K562 (cell line): Measurements from ENCODE around the gene INKA2. TPM values are rescaled to one million over a fixed set of nuclear protein-coding genes. Genes with fewer than 3 reads are reported as not detected.

Source experiments
- ATAC-seq: fragments of 200-7000 bp; cut with Tn5 transposase; 3 replicates; pipeline ENCODE4 v1.9.1; 2020; ENCODE audit warnings: moderate library complexity
- BruUV-seq: library from RNA; stranded (reverse); fragments of 400-500 nt; replicated peaks from 2 replicates; lab custom pipeline; 2021; lab: Mats Ljungman, UMichigan
- CTCF ChIA-PET: fragments of 300-600 bp; formaldehyde crosslinking; extraction: SDS; loops from one replicate; lab custom pipeline; 2021; ENCODE audit warnings: low intra/inter-chr PET ratio; lab: Yijun Ruan, JAX
- POLR2A ChIA-PET: fragments of 300-600, 350-650 bp; sonication (Branson Sonifier 250); formaldehyde crosslinking; extraction: SDS; loops from one replicate; lab custom pipeline; 2021; ENCODE audit warnings: antibody characterized with exemption, inconsistent platforms; lab: Yijun Ruan, JAX
- DNase-seq, 4 experiments: peaks; one replicate each; pipeline versions ENCODE4 v3.0.0 to v3.0.0-alpha.2; 2011 to 2018; ENCODE audit warnings: low spot score in 3 of 4, mixed read lengths in 3 of 4; ENCODE audit errors: extremely low read depth in 1 of 4
- FAIRE-seq: peaks from 2 replicates; lab custom pipeline; 2011; peaks lifted over from hg19 to GRCh38; lab: Jason Lieb, UNC
- H2AFZ ChIP-seq: 2 replicates; pipeline ENCODE4 v1.6.0; 2011; ENCODE audit warnings: low read depth, low read length, control low read depth, inconsistent platforms
- H3K27ac ChIP-seq: fragments of 200-600 bp; 3 replicates; pipeline ENCODE4 v1.8.0; 2011; ENCODE audit warnings: low read depth, mild to moderate bottlenecking, control low read depth, inconsistent platforms, low read length, moderate library complexity, mixed read lengths; ENCODE audit errors: extremely low read depth
- H3K27me3 ChIP-seq, 2 experiments: fragments of 300-600 bp in 1 of 2; 2 replicates in 1 of 2; 3 replicates in 1 of 2; pipeline versions ENCODE4 v1.6.0 to v1.8.0; 2011; ENCODE audit warnings: inconsistent platforms in 2 of 2, low read length in 2 of 2, mild to moderate bottlenecking in 1 of 2, mixed read lengths in 1 of 2, moderate library complexity in 1 of 2; ENCODE audit not compliant: control insufficient read depth in 2 of 2, insufficient read depth in 2 of 2
- H3K36me3 ChIP-seq: fragments of 300-600 bp; 3 replicates; pipeline ENCODE4 v1.8.0; 2011; ENCODE audit warnings: mild to moderate bottlenecking, low read length, inconsistent platforms; ENCODE audit not compliant: control insufficient read depth, insufficient read depth
- H3K4me1 ChIP-seq, 2 experiments: fragments of 200-600 bp in 1 of 2; replicated peaks in 1 of 2; 2 replicates in 1 of 2; 3 replicates in 1 of 2; pipeline versions ENCODE4 v1.5.1 to v1.8.0; 2011; ENCODE audit warnings: inconsistent platforms in 2 of 2, low read length in 2 of 2, mild to moderate bottlenecking in 1 of 2, mixed read lengths in 1 of 2, moderate library complexity in 1 of 2; ENCODE audit not compliant: control insufficient read depth in 2 of 2, insufficient read depth in 2 of 2
- H3K4me2 ChIP-seq: 2 replicates; pipeline ENCODE4 v1.6.1; 2011; ENCODE audit warnings: low read length, control low read depth, inconsistent platforms, mixed read lengths; ENCODE audit not compliant: insufficient read depth
- H3K4me3 ChIP-seq: fragments of 200-600 bp; sonication (generic), shearing (Covaris generic); 2 replicates; pipeline ENCODE4 v1.5.1; 2016; ENCODE audit warnings: control low read depth, inconsistent platforms
- H3K79me2 ChIP-seq: fragments of 200-600 bp; 3 replicates; pipeline ENCODE4 v1.8.0; 2011; ENCODE audit warnings: low read length, inconsistent platforms; ENCODE audit not compliant: control insufficient read depth, insufficient read depth
- H3K9ac ChIP-seq, 2 experiments: 2 replicates each; pipeline versions ENCODE4 v1.6.0 to v1.6.1; 2011; ENCODE audit warnings: low read depth in 2 of 2, low read length in 2 of 2, control low read depth in 1 of 2, inconsistent platforms in 1 of 2, mild to moderate bottlenecking in 1 of 2, mixed read lengths in 1 of 2; ENCODE audit not compliant: insufficient read depth in 1 of 2
- H3K9me1 ChIP-seq: one replicate; pipeline ENCODE4 v1.6.0; 2011; ENCODE audit warnings: inconsistent platforms, mild to moderate bottlenecking, low read length, moderate library complexity; ENCODE audit not compliant: control insufficient read depth, insufficient read depth
- H3K9me3 ChIP-seq: replicated peaks from 2 replicates; pipeline ENCODE4 v1.5.1; 2011; ENCODE audit warnings: low read depth, low read length, inconsistent platforms; ENCODE audit not compliant: control insufficient read depth, insufficient read depth
- H4K20me1 ChIP-seq: replicated peaks from 2 replicates; pipeline ENCODE4 v1.6.1; 2011; ENCODE audit warnings: low read length, inconsistent platforms, mixed read lengths; ENCODE audit not compliant: control insufficient read depth, insufficient read depth
- DIDO1 ChIP-seq: fragments of 450-650 bp; IDR thresholded peaks from 2 replicates; pipeline ENCODE4 v1.6.1; 2016; ENCODE audit warnings: low read depth, missing biosample characterization, missing genetic modification characterization
- EWSR1 ChIP-seq: fragments of 450-650 bp; IDR thresholded peaks from 2 replicates; pipeline ENCODE4 v1.6.1; 2018; ENCODE audit warnings: borderline replicate concordance, mild to moderate bottlenecking, low read depth, moderate library complexity; ENCODE audit not compliant: partially characterized antibody
- POLR2G ChIP-seq: fragments of 200-400 bp; formaldehyde crosslinking; IDR thresholded peaks from 2 replicates; pipeline ENCODE4 v1.6.1; 2017; ENCODE audit warnings: low read depth, mild to moderate bottlenecking, antibody characterized with exemption, low read length, moderate library complexity
- WGBS: fragments of 100-300 bp; shearing (Covaris generic); methylation state at CpG from one replicate; pipeline ENCODE4 v1.1.6; 2016; ENCODE audit warnings: low coverage, mixed read lengths; ENCODE audit not compliant: insufficient coverage; ENCODE audit errors: missing lambda C conversion rate; 5-methylcytosine and 5-hydroxymethylcytosine counted together
- in situ Hi-C: fragments of 300-500 bp; cut with MboI; formaldehyde crosslinking; loops from 4 replicates; pipeline ENCODE4 v1.15.0; 2018; ENCODE audit warnings: inconsistent platforms, mixed read lengths
- intact Hi-C: fragments of 100-400 bp; cut with micrococcal nuclease; formaldehyde crosslinking; loops from 2 replicates; pipeline ENCODE4 v1.14.2; 2022
- polyA plus RNA-seq, 8 experiments: library from polyadenylated mRNA; depleted of rRNA in 4 of 8; stranded (reverse) in 5 of 8; unstranded in 3 of 8; fragments of >200 nt; fragmentation: Nextera tagmentation in 2 of 8; fragmentation: Illumina TruSeq in 1 of 8; extraction: Ambion mirVana in 2 of 8; extraction: Trizol in 1 of 8; gene quantifications; 2 replicates each; pipeline versions ENCODE4 v1.2.1 to v1.2.3, GENCODE V29; 2011 to 2014; ENCODE audit warnings: inconsistent platforms in 1 of 8, missing spikeins in 1 of 8
- total RNA-seq, 7 experiments: library from RNA; depleted of rRNA in 6 of 7; stranded (reverse); fragments of >200 nt in 6 of 7; fragmentation: Illumina TruSeq in 2 of 7; extraction: Trizol in 2 of 7; gene quantifications; 2 replicates each; pipeline versions ENCODE4 v1.2.1 to v1.2.3, GENCODE V29; 2011 to 2021; ENCODE audit warnings: low replicate concordance in 1 of 7
- TF ChIP-seq, protein P1 (sequence below): sonication (generic); formaldehyde crosslinking; IDR thresholded peaks from 2 replicates; pipeline ENCODE4 v1.5.0; 2020; ENCODE audit warnings: missing genetic modification reagents
- TF ChIP-seq, protein P2 (sequence below): sonication (generic); formaldehyde crosslinking; IDR thresholded peaks from 2 replicates; pipeline ENCODE4 v1.9.0; 2022; ENCODE audit warnings: mild to moderate bottlenecking, missing genetic modification reagents
- TF ChIP-seq, protein P3 (sequence below), 3 experiments: fragments of 200-800 bp in 1 of 3; sonication (Bioruptor generic) in 1 of 3; sonication (generic) in 1 of 3; formaldehyde crosslinking in 1 of 3; IDR thresholded peaks; 2 replicates each; pipeline versions ENCODE4 v1.6.1 to v1.8.0; 2016 to 2022; ENCODE audit warnings: mild to moderate bottlenecking in 2 of 3, missing compliant biosample characterization in 2 of 3, missing genetic modification characterization in 2 of 3, missing genetic modification reagents in 1 of 3
- TF ChIP-seq, protein P4 (sequence below): fragments of 200-800 bp; sonication (Bioruptor generic); IDR thresholded peaks from 2 replicates; pipeline ENCODE4 v1.6.1; 2017; ENCODE audit warnings: missing genetic modification characterization, missing compliant biosample characterization

The INKA2 gene
- total and polyA plus RNA-seq, 9 of the 15 experiments (the other 6 are each of a cell fraction or from before 2014, with no cell fraction given) = 0.04 to 1.4 (median 0.26) TPM; not detected in 1

DNA sequence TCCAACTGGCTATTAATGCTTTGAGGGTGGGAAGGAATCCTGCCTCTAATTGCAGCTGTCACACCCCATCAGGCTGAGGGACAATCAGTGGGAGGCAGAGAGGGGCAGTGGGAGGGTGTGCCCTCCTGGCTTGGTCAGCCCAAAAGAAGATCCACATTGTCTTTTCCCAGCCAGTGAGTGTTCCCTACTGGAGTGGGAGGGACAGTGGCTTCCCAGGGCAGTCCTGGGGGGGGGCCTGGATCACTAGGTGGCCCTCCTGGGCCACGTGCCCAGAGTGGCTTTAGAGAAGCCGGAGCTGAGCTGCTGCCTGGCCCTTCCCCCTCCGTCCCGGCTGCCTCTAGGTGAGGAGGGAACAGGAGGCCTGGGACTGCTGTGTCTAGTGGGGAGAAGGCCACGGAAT, 14.0 kb downstream of the INKA2 start:
- Histone ChIP-seq H4K20me1 (no peaks in the 10 kb centered on the region; the same call in none of the 2 replicates), H3K4me1 (peaks cover 5 to 7% of the 10 kb centered on the region in 2 experiments; a peak in 2 of 5 replicates), H3K9me1 (peaks cover 2% of the 10 kb centered on the region), H3K9ac (no peak overlapping the region; a peak in 1 of 4 replicates), H3K4me2 (no peak overlapping the region), H3K27me3 (peaks cover 2 to 37% of the 10 kb centered on the region in 2 experiments; a peak in 4 of 5 replicates), H2AFZ (no peak overlapping the region), H3K27ac (no peak overlapping the region), H3K79me2 (no peaks in the 10 kb centered on the region), H3K36me3 (no peaks in the 10 kb centered on the region), H3K9me3 (no peaks in the 10 kb centered on the region), H3K4me3 (no peak overlapping the region)
- POLR2A ChIA-PET = interaction anchor here (1.0 to 1.6 kb wide), 3 partner anchors 10 to 13 kb away, joined by 3 to 5 read pairs (median 5); no protein-coding TSS in a partner anchor
- intact Hi-C loops (no loop called here), in situ Hi-C loops (no loop called here)
- ATAC-seq (no peak), DNase-seq (peak in 1 of 4 experiments; percentile 20), FAIRE-seq (no peak)
- WGBS = 18% methylated on average over 5 of the region's 5 CpGs
- CTCF ChIA-PET = no interaction called here
- BruUV-seq = no TSS peak
- TF ChIP-seq EWSR1 = no peak
- TF ChIP-seq, protein P1, sequence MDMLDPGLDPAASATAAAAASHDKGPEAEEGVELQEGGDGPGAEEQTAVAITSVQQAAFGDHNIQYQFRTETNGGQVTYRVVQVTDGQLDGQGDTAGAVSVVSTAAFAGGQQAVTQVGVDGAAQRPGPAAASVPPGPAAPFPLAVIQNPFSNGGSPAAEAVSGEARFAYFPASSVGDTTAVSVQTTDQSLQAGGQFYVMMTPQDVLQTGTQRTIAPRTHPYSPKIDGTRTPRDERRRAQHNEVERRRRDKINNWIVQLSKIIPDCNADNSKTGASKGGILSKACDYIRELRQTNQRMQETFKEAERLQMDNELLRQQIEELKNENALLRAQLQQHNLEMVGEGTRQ (CRISPR knock-in tag) = peak; percentile 25; the same call in 1 of the 2 replicates
- TF ChIP-seq, protein P2, sequence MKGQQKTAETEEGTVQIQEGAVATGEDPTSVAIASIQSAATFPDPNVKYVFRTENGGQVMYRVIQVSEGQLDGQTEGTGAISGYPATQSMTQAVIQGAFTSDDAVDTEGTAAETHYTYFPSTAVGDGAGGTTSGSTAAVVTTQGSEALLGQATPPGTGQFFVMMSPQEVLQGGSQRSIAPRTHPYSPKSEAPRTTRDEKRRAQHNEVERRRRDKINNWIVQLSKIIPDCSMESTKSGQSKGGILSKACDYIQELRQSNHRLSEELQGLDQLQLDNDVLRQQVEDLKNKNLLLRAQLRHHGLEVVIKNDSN (CRISPR knock-in tag) = 0 out of 2 replicates have a peak, but pooled peaks have one; percentile 23
- TF ChIP-seq, protein P3, sequence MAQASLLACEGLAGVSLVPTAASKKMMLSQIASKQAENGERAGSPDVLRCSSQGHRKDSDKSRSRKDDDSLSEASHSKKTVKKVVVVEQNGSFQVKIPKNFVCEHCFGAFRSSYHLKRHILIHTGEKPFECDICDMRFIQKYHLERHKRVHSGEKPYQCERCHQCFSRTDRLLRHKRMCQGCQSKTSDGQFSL (CRISPR knock-in tag; IDR thresholded peaks at IDR 0.05) = 0 out of 2 replicates have a peak, but pooled peaks have one; percentile 40
- TF ChIP-seq, protein P3 (tag; IDR thresholded peaks at IDR 0.05) = no peak
- no peak for TF ChIP-seq DIDO1 (tag)
- TF ChIP-seq, protein P4, sequence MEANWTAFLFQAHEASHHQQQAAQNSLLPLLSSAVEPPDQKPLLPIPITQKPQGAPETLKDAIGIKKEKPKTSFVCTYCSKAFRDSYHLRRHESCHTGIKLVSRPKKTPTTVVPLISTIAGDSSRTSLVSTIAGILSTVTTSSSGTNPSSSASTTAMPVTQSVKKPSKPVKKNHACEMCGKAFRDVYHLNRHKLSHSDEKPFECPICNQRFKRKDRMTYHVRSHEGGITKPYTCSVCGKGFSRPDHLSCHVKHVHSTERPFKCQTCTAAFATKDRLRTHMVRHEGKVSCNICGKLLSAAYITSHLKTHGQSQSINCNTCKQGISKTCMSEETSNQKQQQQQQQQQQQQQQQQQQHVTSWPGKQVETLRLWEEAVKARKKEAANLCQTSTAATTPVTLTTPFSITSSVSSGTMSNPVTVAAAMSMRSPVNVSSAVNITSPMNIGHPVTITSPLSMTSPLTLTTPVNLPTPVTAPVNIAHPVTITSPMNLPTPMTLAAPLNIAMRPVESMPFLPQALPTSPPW (CRISPR knock-in tag) = 0 out of 2 replicates have a peak, but pooled peaks have one; percentile 12
- no peak for TF ChIP-seq POLR2G
